GM18907 (cell line): Measurements from ENCODE around the gene TRIM41.
"Not testable (repeated sequence)": the region's sequence is repeated elsewhere in the genome, so short reads cannot be mapped to it uniquely, and the experiment has no call there.

Source experiments
- ATAC-seq: cut with Tn5 transposase; IDR thresholded peaks from one replicate; pipeline ENCODE4 v1.9.1; 2021; ENCODE audit warnings: mild to moderate bottlenecking, moderate library complexity; ENCODE audit not compliant: unreplicated experiment

The TRIM41 gene

DNA sequence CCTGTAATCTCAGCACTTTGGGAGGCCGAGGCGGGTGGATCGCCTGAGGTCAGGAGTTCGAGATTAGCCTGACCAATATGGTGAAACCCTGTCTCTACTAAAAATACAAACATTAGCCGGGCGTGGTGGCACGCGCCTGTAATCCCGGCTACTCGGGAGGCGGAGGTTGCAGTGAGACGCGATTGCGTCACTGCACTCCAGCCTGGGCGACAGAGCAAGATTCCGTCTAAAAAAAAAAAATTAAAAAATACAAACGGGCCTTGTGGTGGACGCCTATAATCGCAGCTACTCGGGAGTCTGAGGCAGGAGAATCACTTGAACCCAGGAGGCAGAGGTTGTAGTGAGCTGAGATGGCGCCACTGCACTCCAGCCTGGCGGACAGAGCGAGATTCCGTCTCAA, 14.1 kb upstream of the TRIM41 start:
- not testable (repeated sequence) for ATAC-seq

DNA sequence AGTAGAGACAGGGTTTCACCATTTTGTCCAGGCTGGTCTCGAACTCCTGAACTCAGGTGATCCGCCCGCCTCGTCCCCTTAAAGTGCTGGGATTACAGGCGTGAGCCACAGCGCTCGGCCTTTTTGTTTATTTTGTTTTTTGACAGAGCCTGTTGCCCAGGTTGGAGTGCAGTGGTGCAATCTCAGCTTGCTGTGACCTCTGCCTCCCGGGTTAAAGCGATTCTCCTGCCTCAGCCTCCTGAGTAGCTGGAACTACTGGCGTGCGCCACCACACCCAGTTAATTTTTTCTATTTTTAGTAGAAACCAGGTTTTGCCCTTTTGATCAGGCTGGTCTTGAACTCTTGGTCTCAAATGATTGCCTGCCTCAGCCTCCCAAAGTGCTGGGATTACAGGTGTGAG, 12.9 kb upstream of the TRIM41 start:
- not testable (repeated sequence) for ATAC-seq

GRCh38 chr5:181210698-181211097, 12.4 kb upstream of the TRIM41 start:
- not testable (repeated sequence) for ATAC-seq

GRCh38 chr5:181211208-181211607, 11.9 kb upstream of the TRIM41 start:
- ATAC-seq = no peak

DNA sequence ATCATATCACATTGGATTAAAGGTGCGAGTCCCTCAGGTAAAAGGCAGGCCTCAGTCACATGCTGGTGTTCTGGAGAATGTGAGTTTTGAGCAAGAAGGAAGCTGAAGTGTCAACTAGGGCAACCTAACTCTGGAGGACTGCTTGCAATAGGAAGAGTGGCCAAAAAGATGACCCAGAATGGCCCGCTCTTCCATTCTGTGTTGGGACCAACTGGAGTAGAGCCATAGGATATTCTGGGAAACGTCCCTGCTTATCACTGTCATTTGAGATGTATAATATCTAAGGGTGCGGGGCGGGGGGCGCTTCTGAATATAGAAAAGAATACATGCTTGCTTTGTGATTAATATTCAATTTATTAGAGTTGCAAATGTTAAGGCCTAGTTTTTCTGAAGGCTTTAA, 11.0 kb upstream of the TRIM41 start:
- no peak for ATAC-seq

DNA sequence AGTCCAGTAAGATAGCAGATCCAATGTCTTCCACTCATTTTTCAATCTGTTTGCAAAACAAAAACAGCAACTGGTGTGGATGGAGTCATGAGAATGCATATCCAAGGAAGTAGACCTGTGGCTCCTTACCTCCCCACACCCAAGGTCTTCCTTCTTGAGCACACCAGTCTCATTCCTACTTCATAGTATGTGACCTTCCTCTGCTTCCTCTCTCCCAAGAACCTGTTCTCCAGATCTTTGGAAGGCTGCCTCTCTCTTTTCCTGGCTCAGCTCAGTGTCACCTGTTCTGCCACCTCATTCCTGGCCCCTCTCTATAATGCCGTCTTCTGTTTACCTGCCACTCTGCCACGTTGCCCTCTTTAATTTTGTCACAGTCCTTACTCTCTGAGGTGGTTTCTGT, 10.1 kb upstream of the TRIM41 start:
- no peak for ATAC-seq

- not testable (repeated sequence) for ATAC-seq
These were observed 8.8 kb upstream of the TRIM41 start for GRCh38 chr5:181214249-181214648.

- no peak for ATAC-seq
These were observed 6.8 kb upstream of the TRIM41 start for GRCh38 chr5:181215997-181216989.

DNA sequence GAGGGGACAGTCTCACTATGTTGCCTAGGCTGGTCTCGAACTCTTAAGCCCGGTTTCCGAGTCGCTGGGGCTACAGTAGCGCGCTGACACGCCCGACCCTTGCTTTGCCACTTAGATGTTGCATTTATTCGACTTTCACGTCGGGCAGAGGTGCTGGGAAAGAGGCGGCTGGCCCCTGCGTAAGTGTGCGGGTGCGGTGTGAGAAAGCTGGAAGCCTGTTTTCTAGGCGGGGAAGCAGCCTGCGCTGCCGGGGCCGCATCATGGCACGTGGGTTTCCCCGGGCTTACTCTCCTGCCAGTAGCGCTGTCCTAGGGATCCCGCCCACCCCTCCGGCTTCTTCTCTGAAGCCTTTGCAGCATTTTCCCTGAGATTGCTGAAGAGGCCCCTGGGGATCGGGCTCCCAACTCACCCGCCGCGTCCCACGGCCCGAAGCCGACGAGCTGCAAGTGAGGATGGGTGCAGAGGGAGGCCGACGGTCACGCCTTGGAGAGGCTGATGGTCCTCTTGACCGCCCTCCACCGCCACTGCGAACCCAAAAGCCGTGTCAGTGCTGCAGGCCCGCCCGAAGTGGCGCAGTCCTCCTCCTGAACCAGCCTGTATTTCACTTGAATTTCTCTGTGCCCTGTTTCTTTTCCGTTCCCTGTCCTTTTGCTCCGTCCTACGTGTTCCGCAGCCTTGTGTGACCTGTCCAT, 5.8 kb upstream of the TRIM41 start:
- ATAC-seq = peak; percentile 30

DNA sequence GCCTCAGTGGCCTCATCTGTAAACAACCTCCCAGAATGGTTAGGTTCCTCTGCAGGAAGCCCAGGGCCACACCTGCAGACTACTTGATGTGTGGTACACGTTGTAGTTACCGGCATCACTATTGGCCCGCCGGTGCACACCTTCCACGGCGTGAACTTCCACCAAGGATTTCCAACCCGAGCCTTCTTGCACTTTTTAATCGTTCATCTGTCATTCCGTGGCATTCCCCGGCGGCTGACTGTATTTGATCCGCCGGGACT, 5.3 kb upstream of the TRIM41 start:
- ATAC-seq = peak; percentile 19

DNA sequence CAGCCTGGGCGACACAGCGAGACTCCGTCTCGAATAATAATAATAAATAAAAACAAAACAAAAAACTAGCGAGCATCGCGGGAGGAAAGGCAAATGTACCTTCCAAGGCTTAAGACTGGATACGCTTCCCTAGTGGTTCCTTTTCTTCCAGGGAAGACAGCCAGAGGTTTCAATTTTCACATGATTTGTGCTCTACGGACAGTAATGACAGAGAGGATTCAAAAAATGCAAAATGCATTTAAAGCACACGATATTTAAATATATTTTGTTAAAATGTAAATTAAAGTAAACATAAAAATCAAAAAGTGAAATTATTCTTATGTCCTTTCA, 4.3 kb upstream of the TRIM41 start:
- ATAC-seq = no peak

DNA sequence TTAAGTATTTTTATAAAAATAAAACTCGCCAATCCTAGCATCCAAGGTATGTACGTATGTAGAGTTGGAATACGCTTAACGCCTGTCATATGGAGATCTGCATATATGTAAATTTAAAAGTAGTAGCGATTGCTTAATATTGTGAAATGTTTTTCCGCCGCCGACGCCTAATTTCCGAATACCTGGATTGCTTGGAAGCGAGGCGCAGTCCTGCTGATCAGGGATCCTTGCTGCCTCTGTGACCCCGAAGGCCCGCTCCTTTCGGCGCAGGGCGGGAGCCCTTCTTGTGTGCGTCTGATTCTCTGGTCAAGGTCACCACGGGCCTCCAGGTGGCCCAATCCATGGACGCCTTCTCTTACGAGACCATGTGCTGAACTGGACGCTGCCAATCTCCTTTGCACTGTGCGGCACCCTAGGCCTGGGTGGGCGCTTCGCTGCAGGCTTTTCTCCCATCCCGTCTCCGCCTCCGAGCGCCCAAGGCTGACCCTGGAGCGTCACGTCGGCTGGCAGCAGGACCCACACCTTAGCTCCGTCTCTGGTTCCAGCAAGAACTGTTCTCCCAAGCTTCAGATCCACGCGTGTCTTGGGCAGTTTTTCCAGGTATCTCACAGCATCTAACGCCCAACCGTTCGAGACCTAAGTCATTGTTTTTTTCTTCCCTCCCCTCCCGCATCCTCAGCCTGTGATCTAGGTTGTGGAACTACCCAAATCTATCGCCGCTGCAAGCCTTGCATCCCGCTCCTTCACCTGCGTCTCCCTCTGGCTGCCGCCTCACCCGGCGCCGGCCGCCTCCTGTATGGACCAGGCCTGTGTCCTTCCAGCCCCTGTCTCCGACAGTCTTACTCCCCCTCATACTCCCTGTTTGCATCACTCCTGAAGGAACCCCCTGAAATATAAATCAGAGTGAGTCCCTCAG, 3.6 kb upstream of the TRIM41 start:
- ATAC-seq = no peak

DNA sequence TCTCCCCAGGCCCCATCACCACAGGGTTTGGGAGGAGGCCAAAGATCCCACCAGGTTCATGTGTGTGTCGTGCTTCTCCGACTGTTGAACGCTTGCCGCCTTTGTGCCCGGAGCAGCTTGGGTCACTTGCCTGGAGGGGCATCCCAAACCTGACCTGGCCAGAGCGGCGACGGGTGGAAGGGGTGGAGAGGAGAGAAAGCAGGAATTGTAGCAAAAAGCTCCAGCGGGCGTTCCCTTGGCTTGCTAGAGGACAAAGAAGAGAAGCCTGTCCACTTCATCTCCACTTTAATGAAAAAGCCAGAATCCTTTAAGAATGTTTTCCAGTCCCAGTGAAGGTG, 2.9 kb upstream of the TRIM41 start:
- ATAC-seq = no peak

GRCh38 chr5:181221105-181221791, 1.8 kb upstream of the TRIM41 start:
- no peak for ATAC-seq

DNA sequence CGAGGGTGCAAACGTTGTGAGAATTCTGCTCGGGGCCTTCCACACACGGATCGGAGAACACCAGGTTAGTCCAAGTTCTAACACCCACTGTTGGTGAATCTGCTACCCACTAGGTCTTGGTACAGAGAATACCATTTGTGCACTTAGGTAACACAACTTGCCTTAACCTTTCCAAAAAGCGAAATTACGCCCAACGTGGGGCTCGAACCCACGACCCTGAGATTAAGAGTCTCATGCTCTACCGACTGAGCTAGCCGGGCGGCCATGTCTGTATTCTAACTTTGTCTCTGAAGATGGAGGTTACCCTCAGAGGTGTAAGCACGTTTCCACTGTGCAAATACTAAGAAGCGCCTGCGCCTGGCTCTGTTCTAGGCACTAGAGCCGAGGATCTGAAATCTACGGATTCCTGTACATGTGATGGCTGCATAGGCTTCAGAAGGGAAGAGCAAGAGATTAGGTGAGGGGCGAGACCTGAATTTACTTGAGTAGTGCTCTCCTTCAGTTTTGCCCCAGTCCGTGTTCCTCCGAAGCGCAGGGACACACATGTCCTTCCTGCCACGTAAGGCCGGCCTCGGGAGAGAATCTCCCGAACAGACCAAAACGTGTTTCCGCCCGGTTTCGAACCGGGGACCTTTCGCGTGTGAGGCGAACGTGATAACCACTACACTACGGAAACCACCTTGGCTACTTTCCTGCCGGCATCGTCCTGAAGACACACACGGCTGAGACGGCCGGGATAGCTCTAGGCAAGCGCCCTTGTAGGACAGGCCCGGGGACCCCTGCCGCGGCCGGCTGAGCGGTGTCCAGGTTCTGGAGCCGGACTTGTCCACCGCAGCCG, 1.1 kb upstream of the TRIM41 start:
- ATAC-seq = peak; percentile 37

DNA sequence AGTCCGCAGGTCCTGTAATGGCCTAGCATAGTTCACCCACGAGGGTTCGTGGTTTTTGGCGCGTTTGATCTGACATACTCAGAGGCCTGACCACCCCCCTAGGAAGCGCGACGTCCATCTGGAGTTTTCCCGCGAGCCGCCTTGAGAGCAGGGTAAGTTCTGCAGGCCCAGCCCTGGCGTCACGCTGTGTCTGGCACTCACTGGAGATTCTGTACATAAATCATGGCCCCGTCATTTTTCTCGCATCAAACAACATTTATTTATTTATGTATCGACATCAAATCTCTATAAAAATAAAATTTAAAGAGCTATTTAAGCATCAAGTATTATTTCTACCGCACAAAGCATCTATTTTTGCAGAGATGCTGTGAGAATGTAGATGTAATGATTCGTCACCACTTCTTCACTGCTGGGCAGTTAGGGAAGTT, 437 bp upstream of the TRIM41 start:
- peak; percentile 3 for ATAC-seq

DNA sequence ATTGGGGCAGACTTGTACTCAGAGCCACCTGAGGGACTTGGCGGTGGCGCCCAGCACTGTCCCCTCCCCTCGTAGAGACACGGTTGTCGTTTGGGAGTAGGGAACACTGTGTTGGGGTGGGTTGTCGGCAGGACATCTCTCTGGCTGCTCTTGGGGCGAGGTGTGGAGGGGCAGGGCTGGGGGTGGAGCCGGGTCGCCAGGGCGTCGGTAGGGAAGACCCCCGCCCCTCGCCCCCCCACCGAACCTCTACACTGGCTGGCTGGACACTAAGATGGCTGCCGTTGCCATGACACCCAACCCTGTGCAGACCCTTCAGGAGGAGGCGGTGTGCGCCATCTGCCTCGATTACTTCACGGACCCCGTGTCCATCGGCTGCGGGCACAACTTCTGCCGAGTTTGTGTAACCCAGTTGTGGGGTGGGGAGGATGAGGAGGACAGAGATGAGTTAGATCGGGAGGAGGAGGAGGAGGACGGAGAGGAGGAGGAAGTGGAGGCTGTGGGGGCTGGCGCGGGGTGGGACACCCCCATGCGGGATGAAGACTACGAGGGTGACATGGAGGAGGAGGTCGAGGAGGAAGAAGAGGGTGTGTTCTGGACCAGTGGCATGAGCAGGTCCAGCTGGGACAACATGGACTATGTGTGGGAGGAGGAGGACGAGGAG, 778 bp downstream of the TRIM41 start:
- peak; percentile 0 for ATAC-seq

GRCh38 chr5:181224390-181225229, 1.5 kb downstream of the TRIM41 start:
- no peak for ATAC-seq

DNA sequence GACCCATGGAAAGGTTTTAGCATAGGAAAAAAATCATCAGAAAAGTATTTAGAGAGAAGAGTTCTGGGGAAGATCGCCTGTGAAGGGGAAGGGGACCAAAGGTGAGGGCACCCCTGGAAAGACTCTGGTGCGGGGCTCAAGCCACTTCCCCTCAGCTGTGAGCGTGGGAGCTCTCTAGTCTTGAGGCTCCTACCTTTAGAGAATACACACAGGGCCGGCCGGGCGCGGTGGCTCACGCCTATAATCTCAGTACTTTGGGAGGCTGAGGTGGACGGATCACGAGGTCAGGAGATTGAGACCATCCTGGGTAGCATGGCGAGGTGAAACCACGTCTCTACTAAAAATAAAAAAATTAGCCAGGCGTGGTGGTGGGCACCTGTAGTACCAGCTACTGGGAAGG, 6.9 kb downstream of the TRIM41 start:
- no peak for ATAC-seq
